Lower leg skin (tissue), 3 donors: Measurements from ENCODE around the gene COMP.

Source experiments
- POLR2A ChIP-seq, 2 donors: fragments of 450-650 bp; IDR thresholded peaks; one replicate each; pipeline ENCODE4 v1.6.1; 2016 to 2017; ENCODE audit warnings: antibody characterized with exemption in 2 of 2, mild to moderate bottlenecking in 1 of 2, moderate library complexity in 1 of 2
- TF ChIP-seq, protein P1 (sequence below), 3 donors: fragments of 450-650 bp; IDR thresholded peaks; one replicate each; pipeline ENCODE4 v1.5.1; 2016; ENCODE audit warnings: antibody characterized with exemption in 3 of 3, mild to moderate bottlenecking in 3 of 3, moderate library complexity in 2 of 3

DNA sequence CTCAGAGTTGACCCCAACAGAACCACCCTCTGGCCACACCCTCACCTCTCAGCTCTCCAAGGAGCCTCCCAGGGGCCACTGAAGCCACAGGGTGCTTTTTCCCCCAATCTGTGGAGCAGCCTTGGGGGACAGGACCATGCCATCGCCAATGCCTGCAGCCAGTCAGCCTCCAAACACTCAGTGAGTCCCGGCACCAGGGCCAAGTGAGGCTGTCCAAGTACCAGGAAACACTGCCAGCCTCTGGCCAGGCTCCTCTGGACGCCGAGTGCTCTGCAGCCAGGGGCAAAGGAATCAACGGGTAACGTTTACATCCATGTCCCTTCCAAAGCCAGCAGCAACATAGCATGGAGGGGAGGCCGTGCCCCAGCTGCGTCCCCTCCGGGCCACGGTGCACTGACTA, 9.5 kb upstream of the COMP start:
- no peak for TF ChIP-seq POLR2A (IDR thresholded peaks at IDR 0.05)
- TF ChIP-seq, protein P1, sequence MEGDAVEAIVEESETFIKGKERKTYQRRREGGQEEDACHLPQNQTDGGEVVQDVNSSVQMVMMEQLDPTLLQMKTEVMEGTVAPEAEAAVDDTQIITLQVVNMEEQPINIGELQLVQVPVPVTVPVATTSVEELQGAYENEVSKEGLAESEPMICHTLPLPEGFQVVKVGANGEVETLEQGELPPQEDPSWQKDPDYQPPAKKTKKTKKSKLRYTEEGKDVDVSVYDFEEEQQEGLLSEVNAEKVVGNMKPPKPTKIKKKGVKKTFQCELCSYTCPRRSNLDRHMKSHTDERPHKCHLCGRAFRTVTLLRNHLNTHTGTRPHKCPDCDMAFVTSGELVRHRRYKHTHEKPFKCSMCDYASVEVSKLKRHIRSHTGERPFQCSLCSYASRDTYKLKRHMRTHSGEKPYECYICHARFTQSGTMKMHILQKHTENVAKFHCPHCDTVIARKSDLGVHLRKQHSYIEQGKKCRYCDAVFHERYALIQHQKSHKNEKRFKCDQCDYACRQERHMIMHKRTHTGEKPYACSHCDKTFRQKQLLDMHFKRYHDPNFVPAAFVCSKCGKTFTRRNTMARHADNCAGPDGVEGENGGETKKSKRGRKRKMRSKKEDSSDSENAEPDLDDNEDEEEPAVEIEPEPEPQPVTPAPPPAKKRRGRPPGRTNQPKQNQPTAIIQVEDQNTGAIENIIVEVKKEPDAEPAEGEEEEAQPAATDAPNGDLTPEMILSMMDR (IDR thresholded peaks at IDR 0.05): no peak
